Common myeloid progenitor, CD34-positive (primary cell): ENCODE data around the gene VANGL2.
"Not testable (repeated sequence)": the region's sequence is repeated elsewhere in the genome, so short reads cannot be mapped to it uniquely, and the experiment has no call there.

ENCODE experiments used
- CTCF ChIA-PET: fragments of 350-600 bp; sonication (Branson Sonifier 250); formaldehyde crosslinking; loops from one replicate; lab custom pipeline; 2021; ENCODE audit warnings: antibody characterized with exemption; lab: Charles Lee
- POLR2A ChIA-PET: fragments of 350-600 bp; sonication (Branson Sonifier 250); formaldehyde crosslinking; loops from one replicate; lab custom pipeline; 2021; ENCODE audit warnings: antibody characterized with exemption; lab: Charles Lee
- DNase-seq, 3 donors: peaks; one replicate each; pipeline versions ENCODE4 v3.0.0 to v3.0.0-alpha.2; 2013
- H3K27ac ChIP-seq, 2 experiments: 1 replicate in 1 of 2; 2 replicates in 1 of 2; pipeline ENCODE4 v1.7.0; 2013; ENCODE audit warnings: inconsistent platforms in 2 of 2, low read length in 2 of 2, mild to moderate bottlenecking in 2 of 2, low read depth in 1 of 2, moderate library complexity in 1 of 2; ENCODE audit not compliant: severe bottlenecking in 2 of 2, insufficient read depth in 1 of 2, poor library complexity in 1 of 2
- H3K27me3 ChIP-seq, 5 experiments: replicated peaks in 2 of 5; 1 replicate in 3 of 5; 2 replicates in 2 of 5; pipeline versions ENCODE4 v1.6.1 to v1.7.0; 2013; ENCODE audit warnings: low read length in 4 of 5, mild to moderate bottlenecking in 2 of 5, moderate library complexity in 2 of 5, inconsistent platforms in 1 of 5; ENCODE audit not compliant: insufficient read depth in 5 of 5, control insufficient read depth in 4 of 5
- H3K36me3 ChIP-seq, 4 experiments: 1 replicate in 2 of 4; 2 replicates in 2 of 4; pipeline versions ENCODE4 v1.6.1 to v1.7.0; 2013; ENCODE audit warnings: low read length in 3 of 4, control low read depth in 1 of 4, mild to moderate bottlenecking in 1 of 4; ENCODE audit not compliant: control insufficient read depth in 4 of 4, insufficient read depth in 4 of 4
- H3K4me1 ChIP-seq, 4 experiments: 1 replicate in 3 of 4; 2 replicates in 1 of 4; pipeline versions ENCODE4 v1.6.1 to v1.7.1; 2013; ENCODE audit warnings: low read length in 3 of 4, mild to moderate bottlenecking in 3 of 4, control low read depth in 1 of 4, inconsistent platforms in 1 of 4, moderate library complexity in 1 of 4; ENCODE audit not compliant: control insufficient read depth in 4 of 4, insufficient read depth in 4 of 4; ENCODE audit errors: control extremely low read depth in 1 of 4
- H3K4me3 ChIP-seq, 7 experiments: 1 replicate in 4 of 7; 2 replicates in 3 of 7; pipeline versions ENCODE4 v1.5.1 to v1.7.0; 2013; ENCODE audit warnings: mild to moderate bottlenecking in 7 of 7, low read length in 6 of 7, moderate library complexity in 6 of 7, inconsistent platforms in 2 of 7, low read depth in 2 of 7, control low read depth in 1 of 7; ENCODE audit not compliant: insufficient read depth in 4 of 7, control insufficient read depth in 1 of 7; ENCODE audit errors: extremely low read depth in 1 of 7
- H3K9me3 ChIP-seq, 5 experiments: 1 replicate in 4 of 5; 2 replicates in 1 of 5; pipeline versions ENCODE4 v1.6.1 to v1.7.1; 2013; ENCODE audit warnings: low read length in 4 of 5, mild to moderate bottlenecking in 2 of 5, inconsistent platforms in 1 of 5, low read depth in 1 of 5, moderate library complexity in 1 of 5; ENCODE audit not compliant: control insufficient read depth in 4 of 5, insufficient read depth in 2 of 5; ENCODE audit errors: control extremely low read depth in 1 of 5
- WGBS: methylation state at CpG from one replicate; pipeline ENCODE4 v1.1.5; 2013; ENCODE audit not compliant: insufficient coverage; 5-methylcytosine and 5-hydroxymethylcytosine counted together

VANGL2 gene

GRCh38 chr1:160375788-160376524 lies 24.4 kb upstream of the VANGL2 start:
- Histone ChIP-seq H3K36me3 (no peaks in the 10 kb centered on the region), H3K4me1 (peaks cover 5 to 24% (median 20%) of the 10 kb centered on the region in 4 experiments), H3K27ac (no peak overlapping the region), H3K27me3 (no peaks in the 10 kb centered on the region), H3K4me3 (peak overlapping the region in 6 of 7 experiments; percentile 4 to 49 (median 36)), H3K9me3 (no peaks in the 10 kb centered on the region)
- WGBS: 18% methylated on average over 7 of the region's 9 CpGs
- no peak for DNase-seq
- POLR2A ChIA-PET: interaction anchor here (0.8 to 1.5 kb wide), 2 partner anchors 21 to 85 kb away, joined by 3 to 5 read pairs; no protein-coding TSS in a partner anchor
- CTCF ChIA-PET: interaction anchor here (0.8 to 14.4 kb wide), 17 partner anchors 14 to 290 kb away, joined by 3 to 437 read pairs (median 6); partner anchors contain the start of genes NHLH1 and VANGL2

GRCh38 chr1:160376525-160377131 lies 23.7 kb upstream of the VANGL2 start:
- peak; percentile 76 to 87 (median 85) for DNase-seq
- ChIA-PET POLR2A (interaction anchor here (0.8 to 1.5 kb wide), 2 partner anchors 21 to 85 kb away, joined by 3 to 5 read pairs; no protein-coding TSS in a partner anchor), CTCF (interaction anchor here (0.8 to 14.4 kb wide), 21 partner anchors 13 to 291 kb away, joined by 3 to 437 read pairs (median 5); partner anchors contain the start of genes NHLH1 and VANGL2)
- 21% methylated on average over 4 of the region's 5 CpGs for WGBS
- Histone ChIP-seq H3K36me3 (no peaks in the 10 kb centered on the region), H3K4me1 (peaks cover 5 to 24% (median 20%) of the 10 kb centered on the region in 4 experiments), H3K9me3 (no peaks in the 10 kb centered on the region), H3K27me3 (no peaks in the 10 kb centered on the region), H3K27ac (no peak overlapping the region), H3K4me3 (peak overlapping the region in 3 of 7 experiments; percentile 4 to 49 (median 43))

- Histone ChIP-seq H3K4me3 (no peak overlapping the region), H3K36me3 (no peaks in the 10 kb centered on the region), H3K9me3 (no peaks in the 10 kb centered on the region), H3K27ac (no peak overlapping the region), H3K4me1 (peaks cover 5 to 24% (median 20%) of the 10 kb centered on the region in 4 experiments), H3K27me3 (no peaks in the 10 kb centered on the region)
- ChIA-PET POLR2A (interaction anchor here (0.6 kb wide), 1 partner anchor 10 kb away, joined by 3 read pairs; no protein-coding TSS in a partner anchor), CTCF (interaction anchor here (0.8 to 14.4 kb wide), 19 partner anchors 12 to 269 kb away, joined by 3 to 437 read pairs (median 5); partner anchors contain the start of gene NHLH1)
- DNase-seq: no peak
- 86% methylated on average over 5 of the region's 7 CpGs for WGBS
These were observed 22.7 kb upstream of the VANGL2 start for GRCh38 chr1:160377585-160378206.

- H3K4me3 ChIP-seq, POLR2A ChIA-PET, H3K4me1 ChIP-seq, H3K27me3 ChIP-seq, H3K27ac ChIP-seq, DNase-seq, H3K9me3 ChIP-seq, H3K36me3 ChIP-seq: not testable (repeated sequence)
- CTCF ChIA-PET: interaction anchor here (0.5 kb wide), 1 partner anchor 11 kb away, joined by 3 read pairs; no protein-coding TSS in a partner anchor
- no CpG with 5 or more reads among the region's 2 CpGs for WGBS
These were observed 15.6 kb upstream of the VANGL2 start for GRCh38 chr1:160384812-160385211.

GRCh38 chr1:160388406-160388805 lies 12.0 kb upstream of the VANGL2 start:
- DNase-seq: not testable (repeated sequence)

GRCh38 chr1:160394673-160395072 lies 5.7 kb upstream of the VANGL2 start:
- POLR2A ChIA-PET: no interaction called here
- Histone ChIP-seq H3K9me3 (no peaks in the 10 kb centered on the region), H3K36me3 (no peaks in the 10 kb centered on the region), H3K27me3 (no peaks in the 10 kb centered on the region), H3K4me1 (peaks cover 0 to 3% (median 2%) of the 10 kb centered on the region in 4 experiments), H3K4me3 (no peak overlapping the region), H3K27ac (no peak overlapping the region)
- DNase-seq: no peak
- 92% methylated on average over 7 of the region's 8 CpGs for WGBS
- CTCF ChIA-PET: interaction anchor here (1.6 to 1.7 kb wide), 2 partner anchors 14 to 19 kb away, joined by 3 to 4 read pairs; no protein-coding TSS in a partner anchor

More at GRCh38 chr1:160388406-160388805, 12.0 kb upstream of the VANGL2 start:
- H3K36me3 ChIP-seq, POLR2A ChIA-PET, H3K9me3 ChIP-seq, H3K4me1 ChIP-seq, H3K4me3 ChIP-seq, H3K27me3 ChIP-seq, H3K27ac ChIP-seq: not testable (repeated sequence)
- WGBS: 100% methylated on average over 2 of the region's 4 CpGs
- CTCF ChIA-PET: interaction anchor here (2.4 kb wide), 1 partner anchor 12 kb away, joined by 6 read pairs; no protein-coding TSS in a partner anchor
